Measurements from ENCODE around the gene RCSD1. TPM values are rescaled to one million over a fixed set of nuclear protein-coding genes. Genes with fewer than 3 reads are reported as not detected.

Gene RCSD1
- total and polyA plus RNA-seq, 8 donors, result 6.0 to 43.7 (median 19.7) TPM

DNA sequence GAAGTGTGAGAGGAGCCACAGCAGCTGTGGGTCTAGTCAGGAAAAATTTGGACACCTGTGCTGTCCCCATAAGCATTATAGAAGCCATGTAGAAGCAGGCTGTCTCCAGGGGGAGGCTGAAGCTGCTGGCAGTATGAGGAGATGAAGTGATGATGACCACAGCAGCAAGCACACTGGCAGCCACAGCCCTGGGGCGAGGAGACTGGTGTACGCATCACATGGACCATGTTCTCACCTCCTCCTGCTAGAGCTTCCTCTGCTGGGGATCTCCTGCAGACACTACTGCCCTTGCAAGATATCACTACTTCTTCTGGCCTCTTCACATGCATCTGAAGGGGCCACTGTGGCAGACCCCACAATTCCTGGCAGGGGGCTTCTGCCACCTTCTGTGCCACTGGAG, 42.7 kb upstream of the RCSD1 start:
- Histone ChIP-seq H3K9me3 (no peaks in the 10 kb centered on the region), H3K27me3 (no peaks in the 10 kb centered on the region), H3K27ac (no peak overlapping the region), H3K36me3 (no peaks in the 10 kb centered on the region), H3K4me1 (no peaks in the 10 kb centered on the region), H3K4me3 (no peak overlapping the region)
- intact Hi-C loops (cut with DNase I; ENCODE audit: low total_unique reads), result no loop called here
- TF ChIP-seq, protein P1, sequence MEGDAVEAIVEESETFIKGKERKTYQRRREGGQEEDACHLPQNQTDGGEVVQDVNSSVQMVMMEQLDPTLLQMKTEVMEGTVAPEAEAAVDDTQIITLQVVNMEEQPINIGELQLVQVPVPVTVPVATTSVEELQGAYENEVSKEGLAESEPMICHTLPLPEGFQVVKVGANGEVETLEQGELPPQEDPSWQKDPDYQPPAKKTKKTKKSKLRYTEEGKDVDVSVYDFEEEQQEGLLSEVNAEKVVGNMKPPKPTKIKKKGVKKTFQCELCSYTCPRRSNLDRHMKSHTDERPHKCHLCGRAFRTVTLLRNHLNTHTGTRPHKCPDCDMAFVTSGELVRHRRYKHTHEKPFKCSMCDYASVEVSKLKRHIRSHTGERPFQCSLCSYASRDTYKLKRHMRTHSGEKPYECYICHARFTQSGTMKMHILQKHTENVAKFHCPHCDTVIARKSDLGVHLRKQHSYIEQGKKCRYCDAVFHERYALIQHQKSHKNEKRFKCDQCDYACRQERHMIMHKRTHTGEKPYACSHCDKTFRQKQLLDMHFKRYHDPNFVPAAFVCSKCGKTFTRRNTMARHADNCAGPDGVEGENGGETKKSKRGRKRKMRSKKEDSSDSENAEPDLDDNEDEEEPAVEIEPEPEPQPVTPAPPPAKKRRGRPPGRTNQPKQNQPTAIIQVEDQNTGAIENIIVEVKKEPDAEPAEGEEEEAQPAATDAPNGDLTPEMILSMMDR (IDR thresholded peaks at IDR 0.05), result no peak
- no peak for TF ChIP-seq POLR2A (IDR thresholded peaks at IDR 0.05)
- no peak for TF ChIP-seq EP300 (IDR thresholded peaks at IDR 0.05)
- TF ChIP-seq POLR2AphosphoS5 (IDR thresholded peaks at IDR 0.05), result no peak
- no peak for DNase-seq
- WGBS, 5 donors, result 83 to 98% (median 93%) methylated on average over 2 of the region's 2 CpGs

DNA sequence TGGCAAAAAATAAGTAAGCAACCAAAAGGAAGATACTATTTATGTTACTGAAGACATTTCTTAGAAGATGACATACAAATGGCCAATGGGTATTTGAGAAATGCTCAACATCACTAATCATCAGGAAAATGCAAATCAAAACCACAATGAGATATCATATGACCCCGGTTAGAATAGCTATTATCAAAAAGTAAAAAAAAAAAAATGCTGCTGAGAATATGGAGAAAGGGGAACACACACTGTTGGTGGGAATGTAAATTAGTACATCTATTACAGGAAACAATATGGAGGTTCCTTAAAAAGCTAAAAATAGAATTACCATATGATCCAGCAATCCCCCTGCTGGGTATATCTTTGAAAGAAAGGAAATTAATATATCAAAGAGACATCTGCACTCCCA, 42.2 kb upstream of the RCSD1 start:
- H3K4me3 ChIP-seq, result no peak overlapping the region
- 58 to 76% (median 70%) methylated on average over 1 of the region's 1 CpG for WGBS, 5 donors
- H3K36me3 ChIP-seq, result no peaks in the 10 kb centered on the region
- no peaks in the 10 kb centered on the region for H3K4me1 ChIP-seq
- no peaks in the 10 kb centered on the region for H3K27me3 ChIP-seq
- no peak overlapping the region for H3K27ac ChIP-seq
- intact Hi-C loops (cut with DNase I; ENCODE audit: low total_unique reads), result no loop called here
- no peak for DNase-seq
- TF ChIP-seq EP300 (IDR thresholded peaks at IDR 0.05) (no peak), POLR2AphosphoS5 (IDR thresholded peaks at IDR 0.05) (no peak), POLR2A (IDR thresholded peaks at IDR 0.05) (no peak)
- TF ChIP-seq, protein P1 (IDR thresholded peaks at IDR 0.05), result no peak
- H3K9me3 ChIP-seq, result no peaks in the 10 kb centered on the region

DNA sequence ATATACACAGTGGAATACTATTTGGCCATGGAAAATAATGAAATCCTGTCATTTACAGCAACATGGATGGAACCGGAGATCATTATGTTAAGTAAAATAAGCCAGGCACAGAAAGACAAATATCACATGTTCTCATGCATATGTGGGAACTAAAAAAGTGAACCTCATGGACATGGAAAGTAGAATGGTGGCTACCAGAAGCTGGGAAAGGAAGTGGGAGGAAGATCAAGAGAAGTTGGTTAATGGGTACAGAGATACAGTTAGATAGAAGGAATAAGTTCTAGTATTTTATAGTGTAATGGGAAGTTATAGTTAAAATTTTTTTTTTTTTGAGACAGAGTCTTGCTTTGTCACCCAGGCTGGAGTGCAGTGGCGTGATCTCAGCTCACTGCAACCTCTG, 41.7 kb upstream of the RCSD1 start:
- intact Hi-C loops (cut with DNase I; ENCODE audit: low total_unique reads), result no loop called here
- Histone ChIP-seq H3K27ac (no peak overlapping the region), H3K9me3 (no peaks in the 10 kb centered on the region), H3K4me3 (no peak overlapping the region), H3K27me3 (no peaks in the 10 kb centered on the region), H3K36me3 (no peaks in the 10 kb centered on the region), H3K4me1 (no peaks in the 10 kb centered on the region)
- 70 to 92% (median 88%) methylated on average over 2 of the region's 2 CpGs for WGBS, 5 donors
- TF ChIP-seq EP300 (IDR thresholded peaks at IDR 0.05) (no peak), POLR2A (IDR thresholded peaks at IDR 0.05) (no peak), POLR2AphosphoS5 (IDR thresholded peaks at IDR 0.05) (no peak)
- TF ChIP-seq, protein P1 (IDR thresholded peaks at IDR 0.05), result no peak
- no peak for DNase-seq

DNA sequence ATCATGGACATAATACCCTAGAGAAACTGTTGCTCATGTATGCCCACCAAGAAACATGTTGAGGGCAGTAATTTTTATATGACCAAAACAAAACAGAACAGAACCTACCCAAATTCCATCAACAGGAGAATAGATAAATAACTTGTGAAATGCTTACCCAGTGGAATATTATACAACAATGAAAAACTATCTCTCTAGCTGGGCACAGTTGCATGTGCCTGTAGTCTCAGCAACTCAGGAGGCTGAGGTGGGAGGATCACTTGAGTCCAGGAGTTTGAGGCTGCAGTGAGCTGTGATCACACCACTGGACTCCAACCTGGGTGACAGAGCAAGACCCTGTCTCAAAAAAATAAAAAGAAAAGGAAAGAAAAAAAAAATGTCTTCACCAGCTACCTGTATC, 37.6 kb upstream of the RCSD1 start:
- no peak overlapping the region for H3K27ac ChIP-seq
- H3K36me3 ChIP-seq, result no peaks in the 10 kb centered on the region
- TF ChIP-seq POLR2AphosphoS5 (IDR thresholded peaks at IDR 0.05) (no peak), POLR2A (IDR thresholded peaks at IDR 0.05) (no peak), EP300 (IDR thresholded peaks at IDR 0.05) (no peak)
- TF ChIP-seq, protein P1 (IDR thresholded peaks at IDR 0.05), result no peak
- H3K27me3 ChIP-seq, result no peaks in the 10 kb centered on the region
- no peak overlapping the region for H3K4me3 ChIP-seq
- intact Hi-C loops (cut with DNase I; ENCODE audit: low total_unique reads), result no loop called here
- DNase-seq, result no peak
- no peaks in the 10 kb centered on the region for H3K9me3 ChIP-seq
- H3K4me1 ChIP-seq, result no peaks in the 10 kb centered on the region

All from stomach (tissue), 9 donors.